ENCODE measurements around the gene SERPINA4. TPM values are rescaled to one million over a fixed set of nuclear protein-coding genes. Genes with fewer than 3 reads are reported as not detected.

SERPINA4 gene
- total RNA-seq, 1 donor from 2014 or later = not detected

DNA sequence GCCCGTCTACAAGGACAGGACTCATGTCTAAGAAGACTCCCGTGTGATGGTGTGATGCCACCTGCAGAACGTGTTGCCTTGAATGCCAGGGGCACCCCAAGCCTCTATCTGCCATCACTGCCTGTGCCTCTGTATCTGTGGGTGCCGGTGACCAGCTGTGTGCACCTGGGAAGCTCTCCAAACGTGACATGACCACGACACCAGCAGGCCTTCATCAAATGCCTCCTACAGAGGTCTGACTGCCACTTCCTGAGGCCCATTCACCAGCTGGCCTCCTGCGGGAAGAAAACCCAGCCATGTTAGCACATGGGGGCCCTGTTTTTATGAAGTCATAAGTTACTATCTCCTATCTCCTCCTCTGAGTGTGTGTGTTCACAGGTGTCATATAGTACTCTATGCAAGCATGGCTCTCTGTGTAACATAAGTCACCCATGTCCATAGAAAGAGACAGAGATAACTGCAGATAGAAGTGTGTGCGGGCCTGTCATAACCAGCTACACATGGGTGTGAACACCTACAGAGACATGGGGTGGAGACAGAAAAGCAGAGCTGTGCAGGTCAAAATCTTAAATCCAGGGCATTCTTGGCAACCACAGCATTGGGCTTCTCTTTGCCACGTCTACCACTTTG is 18.3 kb upstream of the SERPINA4 start:
- intact Hi-C loops (cut with micrococcal nuclease) = no loop called here

DNA sequence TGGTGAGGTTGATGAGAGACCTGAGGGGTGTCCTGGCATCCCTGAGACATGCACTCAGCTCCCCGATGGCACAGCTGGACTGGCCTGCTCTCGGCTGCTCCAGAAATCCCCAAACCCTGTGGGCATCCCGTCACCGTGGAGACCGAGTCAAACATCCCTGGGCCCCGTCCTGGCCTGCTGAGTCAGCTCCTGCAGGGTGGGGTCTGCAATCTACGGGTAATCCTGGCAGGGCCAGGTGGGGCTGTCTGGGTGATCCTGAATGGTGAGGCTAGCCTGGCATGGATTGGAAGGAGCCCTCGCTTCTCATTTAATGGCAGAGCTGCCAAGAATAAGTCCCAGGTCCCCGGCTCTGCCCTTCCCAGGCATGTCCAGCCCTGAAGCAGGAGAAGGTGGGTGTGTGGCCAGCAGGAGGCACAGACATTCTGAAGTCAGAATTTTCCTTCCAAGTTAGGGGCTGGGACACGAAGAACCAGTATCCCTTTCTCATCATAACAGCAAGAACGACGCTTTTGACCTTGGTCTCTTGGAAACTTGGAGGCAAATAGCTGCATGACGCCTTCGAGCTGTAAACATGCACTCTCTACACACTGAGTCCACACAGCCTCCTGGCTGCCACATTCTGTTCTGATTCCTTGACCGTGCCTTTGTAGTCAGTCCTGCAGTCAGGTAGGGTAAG is 17.7 kb upstream of the SERPINA4 start:
- intact Hi-C loops (cut with micrococcal nuclease) = no loop called here

DNA sequence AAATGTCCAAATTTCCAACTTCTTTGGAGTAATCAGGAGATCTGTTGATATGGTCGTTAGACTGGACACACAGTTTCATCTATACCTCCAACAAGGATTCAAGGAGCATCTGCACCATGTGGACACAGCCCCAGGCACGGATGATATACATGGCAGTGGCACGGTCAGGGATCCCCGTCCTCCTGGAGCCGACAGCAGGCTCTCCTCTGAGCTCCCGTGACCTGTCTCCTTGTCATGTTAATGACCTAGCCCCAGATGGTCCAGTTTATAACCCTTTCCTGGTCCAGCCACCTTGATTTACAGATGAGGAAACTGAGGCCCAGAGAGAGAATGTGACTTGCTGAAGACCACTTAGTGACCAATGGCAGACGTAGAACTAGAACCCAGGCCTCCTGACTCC is 16.5 kb upstream of the SERPINA4 start:
- intact Hi-C loops (cut with micrococcal nuclease) = no loop called here

DNA sequence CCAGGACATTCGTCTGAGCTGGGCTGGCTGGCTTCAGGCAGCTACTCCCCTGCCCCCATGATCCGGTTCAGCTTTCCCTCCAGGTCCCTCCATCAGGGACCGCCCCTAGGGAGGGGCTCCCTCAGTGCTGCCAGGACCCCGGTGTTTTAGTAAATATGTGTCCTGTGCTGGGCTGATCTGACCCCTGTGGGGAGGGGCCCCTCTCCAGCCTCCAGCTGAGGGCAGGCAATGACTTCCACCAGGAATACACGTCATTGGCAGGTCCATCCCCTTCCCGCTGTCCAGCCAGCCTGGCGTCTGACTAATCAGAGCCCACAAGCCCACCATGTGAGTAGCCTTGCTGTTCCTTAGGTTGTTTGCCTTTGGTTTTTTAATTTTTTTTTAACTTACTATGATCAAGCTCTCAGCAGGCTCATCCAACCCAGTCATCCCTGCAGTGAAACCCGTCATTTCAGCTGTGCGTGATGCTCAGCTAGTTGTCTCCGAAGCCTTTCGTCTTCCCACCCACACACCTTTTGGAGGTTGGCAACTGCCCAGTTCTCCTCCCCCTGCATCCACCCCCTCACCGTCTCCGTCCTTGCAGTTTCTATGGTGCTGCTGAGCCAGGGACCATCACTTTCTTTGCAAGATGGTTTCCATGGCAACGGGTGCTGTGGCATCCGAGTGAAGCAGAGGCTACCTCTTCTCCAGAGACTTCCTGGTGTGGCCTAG is 16.0 kb upstream of the SERPINA4 start:
- intact Hi-C loops (cut with micrococcal nuclease) = no loop called here

DNA sequence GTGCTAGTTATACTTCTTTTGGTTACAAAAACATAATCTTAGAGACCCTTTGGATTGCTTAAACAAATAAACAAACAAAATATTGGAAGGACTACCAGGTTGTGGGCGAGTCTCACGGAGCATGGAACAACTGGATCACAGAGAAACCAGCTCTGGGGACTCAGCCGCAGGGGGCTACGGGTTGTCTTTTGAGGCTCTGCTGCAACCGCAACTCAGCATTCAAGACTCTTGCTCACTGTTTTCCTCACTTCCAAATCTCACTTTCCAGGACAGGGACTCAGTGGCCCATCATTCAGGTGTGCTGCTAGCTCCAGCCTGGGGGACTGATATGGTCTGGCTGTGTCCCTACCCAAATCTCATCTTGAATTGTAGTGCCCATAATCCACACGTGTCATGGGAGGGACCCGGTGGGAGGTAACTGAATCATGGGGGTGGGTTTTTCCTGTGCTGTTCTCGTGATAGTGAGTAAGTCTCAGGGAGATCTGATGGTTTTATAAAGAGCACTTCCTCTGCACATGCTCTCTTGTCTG is 14.0 kb upstream of the SERPINA4 start:
- intact Hi-C loops (cut with micrococcal nuclease) = no loop called here

DNA sequence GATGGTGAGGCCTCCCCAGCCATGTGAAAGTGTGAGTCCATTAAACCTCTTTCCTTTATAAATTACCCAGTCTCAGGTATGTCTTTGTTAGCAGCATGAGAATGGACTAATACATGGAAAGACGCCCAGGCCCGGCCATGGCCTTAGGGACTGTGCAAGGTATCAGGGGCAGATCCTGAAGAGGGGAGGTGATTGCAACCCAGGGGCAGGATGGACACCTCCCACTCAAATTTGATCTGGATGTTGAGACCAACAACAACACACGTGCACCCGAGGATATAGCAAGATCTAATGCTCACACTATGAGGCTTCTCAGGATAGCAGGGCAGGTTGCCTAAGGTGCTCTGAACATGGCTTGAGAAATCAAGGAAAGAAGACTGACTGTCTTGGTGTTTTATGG is 13.5 kb upstream of the SERPINA4 start:
- intact Hi-C loops (cut with micrococcal nuclease) = no loop called here

DNA sequence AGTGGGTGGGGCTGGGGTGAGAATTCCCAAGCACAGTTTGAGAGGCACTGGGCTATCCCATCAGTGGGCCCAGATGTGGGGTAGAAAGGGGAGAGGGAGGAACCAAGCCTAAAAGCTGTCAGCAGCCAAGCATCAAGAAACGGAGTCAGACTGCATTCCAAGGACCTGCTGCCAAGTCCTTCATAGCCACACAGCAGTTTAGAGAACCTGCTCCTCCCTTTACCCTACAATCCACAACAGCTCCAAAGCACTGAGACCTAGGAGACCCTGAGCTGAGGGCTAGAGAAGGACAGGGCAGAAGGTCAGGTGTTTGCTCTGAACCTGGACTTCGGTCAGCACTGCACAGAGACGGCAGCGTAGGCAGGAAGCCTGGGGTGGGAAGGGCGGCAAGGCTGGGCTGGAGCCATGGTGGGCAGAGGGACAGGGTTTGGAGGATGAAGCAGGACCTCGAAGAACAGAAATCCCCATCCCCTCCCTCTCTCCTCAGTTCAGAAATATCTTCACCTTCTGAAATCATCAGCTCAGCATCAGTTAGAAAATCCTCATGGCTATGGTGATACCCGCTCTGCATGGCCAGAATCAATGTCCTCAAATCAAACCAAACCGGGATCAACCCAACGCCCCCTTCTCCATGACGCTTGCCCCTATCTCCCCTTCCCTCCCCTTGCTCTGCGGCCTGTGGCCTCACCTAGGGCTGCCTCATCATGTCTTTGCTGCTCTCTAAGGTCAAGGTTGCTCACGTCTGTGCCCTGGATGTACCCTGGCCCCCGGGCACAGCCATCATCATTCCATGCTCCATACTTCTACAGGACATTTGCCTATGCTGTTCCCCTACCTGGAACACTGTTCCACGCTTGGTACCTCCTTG is 12.9 kb upstream of the SERPINA4 start:
- intact Hi-C loops (cut with micrococcal nuclease) = no loop called here

DNA sequence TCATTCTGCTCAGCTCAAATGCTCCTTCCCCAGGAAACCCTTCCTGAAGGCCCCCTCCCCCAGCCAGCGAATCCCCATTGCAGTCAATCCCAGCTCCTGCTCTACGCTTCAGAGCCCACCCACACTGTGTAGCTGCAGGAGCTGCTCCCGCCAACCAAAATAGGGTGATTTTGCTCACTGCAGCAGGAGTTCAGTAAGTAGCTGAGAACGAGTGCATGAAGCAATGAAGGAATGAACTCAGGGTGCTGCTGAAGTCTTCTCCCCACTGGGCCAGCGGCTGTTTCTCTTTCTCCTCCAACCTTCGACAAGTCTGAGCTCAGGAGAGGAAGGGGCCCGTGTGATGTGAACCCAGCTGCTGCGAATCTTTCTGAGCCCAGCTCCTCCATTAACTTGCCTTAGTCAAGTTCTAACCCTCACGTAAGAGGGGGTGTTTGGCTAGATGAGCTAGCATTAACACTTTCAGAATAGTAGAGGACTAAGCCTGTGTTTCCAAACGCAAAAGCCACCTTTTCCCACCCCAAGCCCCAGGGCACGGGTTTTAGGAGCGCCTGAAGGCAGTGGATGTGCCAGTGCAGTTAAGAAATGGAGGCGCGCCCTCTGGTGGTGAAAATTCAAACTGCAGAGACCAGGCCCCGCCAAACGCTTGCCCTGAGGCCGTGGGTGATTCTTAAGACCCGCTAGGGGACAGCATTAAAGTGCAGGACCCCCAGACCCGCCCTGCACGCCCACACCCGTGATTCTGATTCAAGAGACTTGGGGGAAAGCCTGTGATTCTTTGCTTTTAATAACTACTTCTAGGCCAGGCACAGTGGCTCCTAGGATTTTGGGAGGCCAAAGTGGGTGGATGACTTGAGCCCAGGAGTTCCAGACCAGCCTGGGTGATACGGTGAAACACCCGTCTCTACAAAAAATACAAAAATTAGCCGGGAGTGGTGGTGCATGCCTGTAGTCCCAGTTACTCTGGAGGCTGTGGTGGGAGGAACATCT is 11.9 kb upstream of the SERPINA4 start:
- intact Hi-C loops (cut with micrococcal nuclease) = loop anchor here (1.0 kb wide), 1 partner anchor 115 kb away; no protein-coding TSS in a partner anchor

DNA sequence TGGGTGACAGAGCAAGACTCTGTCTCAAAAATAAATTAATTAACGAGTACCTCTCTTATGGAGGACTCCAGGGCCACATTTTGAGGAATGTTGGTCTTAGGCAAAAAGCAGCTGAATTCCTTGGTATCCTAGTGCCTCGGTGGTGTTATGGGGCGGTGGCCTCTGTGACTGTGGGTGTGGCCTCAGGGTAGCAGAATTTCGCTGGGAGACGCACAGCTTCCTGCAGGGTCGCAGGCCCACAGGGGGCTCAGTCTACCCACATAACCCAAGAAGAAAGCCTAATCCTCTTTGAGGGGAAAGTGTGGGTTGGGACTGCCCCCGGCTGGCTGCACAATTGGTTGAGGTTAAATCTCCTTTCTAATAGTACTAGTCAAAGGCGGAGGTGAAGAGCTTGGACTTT is 11.2 kb upstream of the SERPINA4 start:
- intact Hi-C loops (cut with micrococcal nuclease) = no loop called here

DNA sequence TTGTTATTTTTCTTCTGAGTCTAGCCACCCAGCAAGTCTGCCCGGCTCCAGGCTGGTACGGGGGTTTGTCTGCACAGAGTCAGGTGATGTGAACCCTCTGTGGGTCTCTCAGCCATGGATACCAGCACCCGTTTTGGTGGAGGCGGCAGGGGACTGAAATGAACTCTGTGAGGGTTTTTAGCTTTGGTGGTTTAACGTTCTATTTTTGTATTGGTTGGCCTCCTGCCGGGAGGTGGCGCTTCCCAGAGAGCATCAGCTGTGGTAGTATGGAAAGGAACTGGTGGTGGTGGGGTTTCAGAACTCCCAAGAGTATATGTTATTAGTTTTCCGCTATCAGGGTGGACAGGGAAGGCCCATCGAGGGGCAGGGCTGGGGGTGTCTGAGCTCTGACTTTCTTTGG is 5.3 kb upstream of the SERPINA4 start:
- intact Hi-C loops (cut with micrococcal nuclease) = no loop called here

DNA sequence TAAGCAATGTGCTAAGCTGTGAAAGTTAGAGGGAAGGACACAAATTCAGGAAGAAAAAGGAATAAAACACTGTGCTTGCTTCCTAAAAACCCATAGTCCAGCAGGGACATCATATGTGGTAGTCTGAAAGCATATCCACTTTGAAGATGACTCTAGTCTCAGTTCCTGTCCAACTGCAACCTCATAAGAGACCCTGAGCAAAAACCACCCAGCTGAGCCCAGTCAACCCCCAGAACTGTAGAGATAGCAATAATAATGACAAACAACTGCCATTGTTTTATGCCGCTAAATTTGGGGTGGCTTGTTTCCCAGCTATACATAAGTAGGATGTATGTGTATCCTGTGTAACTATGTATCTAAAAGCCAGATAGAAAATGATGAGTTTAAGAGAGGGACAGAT is 3.9 kb upstream of the SERPINA4 start:
- intact Hi-C loops (cut with micrococcal nuclease) = no loop called here

DNA sequence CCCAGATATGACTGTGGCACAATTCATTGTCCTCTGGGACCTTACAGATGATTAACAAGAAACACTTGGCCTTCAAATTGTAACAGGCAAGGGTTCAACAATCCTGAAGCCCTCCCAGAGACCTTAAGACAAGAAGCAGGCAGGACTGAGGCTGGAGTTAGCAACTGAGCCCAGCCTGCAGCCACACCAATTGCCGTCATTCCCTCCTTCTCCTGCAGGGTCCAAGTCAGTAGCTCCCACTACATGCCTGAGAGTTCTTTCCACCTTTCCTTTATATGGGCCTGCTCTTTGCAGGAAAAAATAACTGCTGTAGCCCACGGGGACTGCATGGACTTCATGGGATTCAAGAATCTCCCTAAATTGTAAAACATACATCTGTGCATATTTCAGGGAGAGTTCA is 2.4 kb upstream of the SERPINA4 start:
- intact Hi-C loops (cut with micrococcal nuclease) = no loop called here

DNA sequence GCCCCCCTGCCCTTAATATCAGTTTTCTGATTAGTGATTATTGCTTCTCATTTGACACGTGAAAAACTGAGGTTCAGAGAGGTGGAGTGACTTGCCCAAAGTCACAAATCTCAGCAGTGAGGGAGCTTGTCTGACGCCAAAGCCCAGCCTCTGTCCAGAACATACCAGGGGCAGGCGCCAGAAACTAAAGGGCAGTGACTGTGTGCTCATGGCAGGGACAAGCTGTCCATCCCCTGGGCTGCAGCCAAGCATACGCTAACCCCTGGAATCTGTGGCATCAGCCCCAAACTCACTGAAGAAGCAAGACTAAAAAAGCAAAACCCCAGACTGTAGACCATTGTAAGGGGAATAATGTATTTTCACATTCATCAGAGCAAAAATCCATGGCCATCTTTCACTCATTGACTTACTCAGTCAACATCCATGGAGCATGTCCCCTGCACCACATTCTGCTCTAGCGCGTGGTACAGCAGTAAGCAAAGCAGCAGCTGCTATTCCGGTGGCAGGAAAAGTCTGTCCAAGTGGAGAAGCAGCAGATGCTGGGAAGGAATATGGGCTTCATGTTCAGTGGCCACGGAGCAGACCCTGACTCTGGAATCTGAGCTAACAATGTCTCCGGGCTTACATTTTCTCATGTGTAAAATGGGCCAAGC is 1.5 kb upstream of the SERPINA4 start:
- intact Hi-C loops (cut with micrococcal nuclease) = no loop called here

DNA sequence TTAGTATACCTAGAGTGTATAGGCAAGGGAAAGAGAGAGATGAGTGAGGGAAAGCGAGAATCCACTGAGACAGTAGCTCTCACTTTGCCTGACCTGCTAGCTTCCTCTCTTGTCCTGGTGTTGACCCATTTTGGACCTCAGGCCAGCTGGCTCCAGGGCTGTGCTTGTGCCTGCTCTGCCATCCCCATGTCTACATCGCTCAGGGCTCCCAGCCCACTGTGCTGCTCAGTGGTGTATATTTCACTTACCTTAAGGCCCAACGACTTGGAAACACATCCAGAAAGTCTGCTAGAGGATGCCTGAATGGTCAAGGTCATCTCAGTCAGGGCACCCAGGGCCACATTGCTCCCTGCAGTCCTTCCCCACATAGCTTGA is 964 bp upstream of the SERPINA4 start:
- intact Hi-C loops (cut with micrococcal nuclease) = no loop called here

DNA sequence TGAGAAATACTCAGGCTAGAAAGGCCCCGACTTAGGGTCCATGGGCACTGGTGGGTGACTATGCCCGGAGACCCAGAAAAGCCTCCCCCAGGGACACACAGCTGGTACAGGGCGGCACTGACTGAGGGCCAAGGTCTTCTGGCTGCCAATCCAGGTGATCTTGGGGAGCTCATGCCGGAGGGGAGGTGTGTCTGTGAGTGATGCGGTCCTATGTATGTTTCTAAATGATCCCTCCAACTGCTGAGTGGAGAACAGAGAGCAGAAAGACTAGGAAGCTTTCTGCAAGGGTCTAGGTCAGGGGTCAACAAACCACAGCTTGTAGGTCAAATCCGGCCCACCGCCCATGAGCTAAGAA is 391 bp downstream of the SERPINA4 start:
- intact Hi-C loops (cut with micrococcal nuclease) = no loop called here

DNA sequence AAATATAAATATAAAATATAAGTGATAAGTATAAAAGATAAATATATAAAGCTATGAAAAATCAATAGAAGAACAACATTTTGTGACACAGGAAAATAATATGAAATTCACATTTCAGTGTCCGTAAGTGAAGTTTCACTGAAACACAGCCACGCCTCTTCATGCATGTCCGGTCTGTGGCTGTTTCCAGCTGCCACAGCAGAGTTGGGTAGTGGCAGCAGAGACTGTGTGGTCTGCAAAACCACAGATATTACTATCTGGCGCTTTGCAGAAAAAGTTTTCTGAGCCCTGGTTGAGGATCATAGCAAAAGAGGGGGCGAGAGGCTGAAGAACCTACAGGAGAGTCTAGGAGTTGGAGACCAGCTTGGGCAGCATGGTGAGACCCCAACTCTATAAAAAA is 780 bp downstream of the SERPINA4 start:
- intact Hi-C loops (cut with micrococcal nuclease) = no loop called here

DNA sequence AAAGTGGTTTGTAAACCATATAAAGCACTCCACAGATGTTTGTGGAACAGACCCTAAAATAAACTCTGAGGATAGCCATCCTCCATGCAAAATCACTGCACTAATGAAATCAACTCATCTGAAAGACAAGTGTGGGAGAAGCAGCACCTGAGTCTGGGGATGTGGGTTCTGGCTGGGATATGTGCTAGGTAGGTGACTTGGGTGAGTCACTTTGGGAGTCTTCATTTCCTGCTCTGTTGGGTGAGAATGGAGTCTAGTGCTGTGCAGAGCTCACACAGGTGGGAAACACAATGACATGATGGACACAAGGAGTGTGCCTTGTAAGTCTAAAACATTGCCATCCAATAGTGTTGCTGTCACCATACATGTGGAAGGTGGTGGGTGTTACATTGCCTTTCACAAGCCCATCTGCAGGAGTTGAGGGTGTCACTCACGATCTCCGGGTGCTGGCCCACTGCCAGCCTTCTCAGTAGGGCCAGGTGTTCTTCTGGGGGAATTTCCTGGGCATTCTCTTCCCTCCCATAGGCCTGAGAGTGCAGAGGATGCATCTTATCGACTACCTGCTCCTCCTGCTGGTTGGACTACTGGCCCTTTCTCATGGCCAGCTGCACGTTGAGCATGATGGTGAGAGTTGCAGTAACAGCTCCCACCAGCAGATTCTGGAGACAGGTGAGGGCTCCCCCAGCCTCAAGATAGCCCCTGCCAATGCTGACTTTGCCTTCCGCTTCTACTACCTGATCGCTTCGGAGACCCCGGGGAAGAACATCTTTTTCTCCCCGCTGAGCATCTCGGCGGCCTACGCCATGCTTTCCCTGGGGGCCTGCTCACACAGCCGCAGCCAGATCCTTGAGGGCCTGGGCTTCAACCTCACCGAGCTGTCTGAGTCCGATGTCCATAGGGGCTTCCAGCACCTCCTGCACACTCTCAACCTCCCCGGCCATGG is 2.0 kb downstream of the SERPINA4 start:
- intact Hi-C loops (cut with micrococcal nuclease) = no loop called here

DNA sequence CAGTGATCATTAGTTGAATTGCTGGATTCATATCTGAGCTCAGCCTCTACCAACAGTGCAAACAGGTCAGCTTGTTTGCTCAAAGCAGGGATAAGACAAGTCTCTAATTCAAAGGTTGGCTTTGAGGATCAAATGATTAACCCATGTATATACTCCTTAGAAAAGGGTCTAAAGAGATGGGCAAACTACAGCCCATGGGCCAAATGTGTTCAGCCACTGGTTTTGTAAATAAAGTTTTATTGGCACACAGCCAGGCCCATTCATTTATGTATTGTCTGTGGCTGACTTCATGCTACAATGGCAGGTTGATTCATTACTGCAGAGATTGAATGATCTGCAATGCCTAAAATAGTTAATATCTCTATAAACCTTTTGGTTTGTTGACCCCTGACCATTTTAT is 3.1 kb downstream of the SERPINA4 start:
- intact Hi-C loops (cut with micrococcal nuclease) = no loop called here

DNA sequence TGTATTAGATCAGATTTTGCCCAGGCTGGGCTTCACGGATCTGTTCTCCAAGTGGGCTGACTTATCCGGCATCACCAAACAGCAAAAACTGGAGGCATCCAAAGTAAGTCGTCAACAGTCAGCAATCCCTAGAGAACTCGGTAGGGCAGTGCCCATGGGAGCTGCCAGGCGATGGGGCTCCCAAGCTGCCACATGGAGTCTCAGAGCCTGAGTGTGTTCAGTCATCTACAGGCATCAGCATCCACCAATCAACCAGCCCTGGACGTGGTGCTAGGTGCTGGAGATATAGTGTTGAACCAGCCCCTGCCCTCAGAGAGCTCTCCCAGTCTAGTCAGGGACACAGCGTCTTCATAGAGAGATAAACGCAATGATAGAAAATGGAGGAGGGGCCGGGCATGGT is 6.9 kb downstream of the SERPINA4 start:
- intact Hi-C loops (cut with micrococcal nuclease) = no loop called here

Measured in T-helper 1 cell treated with Interleukin-12 subunit alpha and Interleukin-12 subunit beta and Interleukin-4 antibody, amounts not matched to agents 30 ng/mL and 1 ng/mL, for 36 hours (primary cell).